Thoracic aorta (tissue), 2 donors: Measurements from ENCODE around the gene ZNHIT6. TPM values are rescaled to one million over a fixed set of nuclear protein-coding genes. Genes with fewer than 3 reads are reported as not detected.

Experiments
- ATAC-seq: fragments of 150-250 bp; one replicate; pipeline ENCODE4 v1.8.0; 2017; ENCODE audit warnings: low read depth; ENCODE audit not compliant: insufficient number of reproducible peaks, low FRiP score
- DNase-seq: peaks from one replicate; pipeline ENCODE4 v3.0.0-alpha.2; 2020; ENCODE audit warnings: low spot score
- H3K27ac ChIP-seq, 2 donors: fragments of 200-600 bp; sonication (generic); 1 replicate in 1 of 2; 2 replicates in 1 of 2; pipeline ENCODE4 v1.5.1; 2016; ENCODE audit warnings: mild to moderate bottlenecking in 2 of 2, moderate library complexity in 2 of 2
- H3K27me3 ChIP-seq: fragments of 200-600 bp; sonication (generic); replicated peaks from 2 replicates; pipeline ENCODE4 v1.6.0; 2016; ENCODE audit warnings: mild to moderate bottlenecking; ENCODE audit not compliant: insufficient read depth
- H3K36me3 ChIP-seq: fragments of 200-600 bp; sonication (generic); one replicate; pipeline ENCODE4 v1.5.1; 2016
- H3K4me1 ChIP-seq, 2 donors: fragments of 200-600 bp; sonication (generic); 1 replicate in 1 of 2; 2 replicates in 1 of 2; pipeline versions ENCODE4 v1.5.1 to v1.6.0; 2016; ENCODE audit warnings: low read depth in 2 of 2, mild to moderate bottlenecking in 1 of 2; ENCODE audit not compliant: control insufficient read depth in 1 of 2
- H3K4me3 ChIP-seq: fragments of 200-600 bp; sonication (generic); 2 replicates; pipeline ENCODE4 v1.5.1; 2016; ENCODE audit warnings: mild to moderate bottlenecking
- H3K9me3 ChIP-seq: fragments of 200-600 bp; sonication (generic); 2 replicates; pipeline ENCODE4 v1.5.1; 2016
- CTCF ChIP-seq: fragments of 200-600 bp; sonication (generic); IDR thresholded peaks from one replicate; pipeline ENCODE4 v1.5.1; 2019; ENCODE audit warnings: antibody characterized with exemption
- total RNA-seq, 2 donors: library from RNA; depleted of rRNA; stranded (reverse); fragments of >200 nt; gene quantifications; one replicate each; pipeline versions ENCODE4 v1.1.0 to v1.2.3, GENCODE V29; 2016

Gene ZNHIT6
- total RNA-seq, 2 donors from 2014 or later, result 14.5 to 19.1 TPM

- no peaks in the 10 kb centered on the region for H3K4me1 ChIP-seq
- no peak overlapping the region for H3K27ac ChIP-seq
- no peaks in the 10 kb centered on the region for H3K27me3 ChIP-seq
- ATAC-seq (no peak), DNase-seq (no peak)
- no peak for TF ChIP-seq CTCF
- H3K36me3 ChIP-seq, result no peaks in the 10 kb centered on the region
- no peaks in the 10 kb centered on the region for H3K9me3 ChIP-seq
- H3K4me3 ChIP-seq, result no peak overlapping the region
Measured at GRCh38 chr1:85656948-85657347, 51.3 kb downstream of the ZNHIT6 start.

DNA sequence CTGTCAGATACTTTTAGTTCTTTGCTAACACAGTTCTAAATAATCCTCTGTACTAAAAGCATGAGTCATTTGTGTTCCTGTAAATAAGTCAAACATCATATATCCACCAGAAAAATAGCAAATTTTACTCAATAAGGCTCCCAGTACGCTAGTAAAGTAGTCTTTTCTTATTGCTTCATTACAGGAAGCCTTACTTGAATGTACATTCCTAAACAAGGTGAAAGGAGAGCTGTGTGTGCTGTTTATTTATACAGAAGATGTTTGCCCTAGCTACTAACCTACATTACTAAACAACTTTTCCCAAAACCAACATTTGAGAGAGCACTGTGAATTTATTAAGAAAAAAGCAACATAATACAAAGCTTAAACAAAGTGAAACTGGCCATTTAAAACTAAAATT, 52.0 kb downstream of the ZNHIT6 start:
- Histone ChIP-seq H3K27ac (no peak overlapping the region), H3K36me3 (no peaks in the 10 kb centered on the region), H3K9me3 (no peaks in the 10 kb centered on the region), H3K4me1 (no peaks in the 10 kb centered on the region), H3K4me3 (no peak overlapping the region), H3K27me3 (no peaks in the 10 kb centered on the region)
- ATAC-seq, result no peak
- DNase-seq, result no peak
- TF ChIP-seq CTCF, result no peak

DNA sequence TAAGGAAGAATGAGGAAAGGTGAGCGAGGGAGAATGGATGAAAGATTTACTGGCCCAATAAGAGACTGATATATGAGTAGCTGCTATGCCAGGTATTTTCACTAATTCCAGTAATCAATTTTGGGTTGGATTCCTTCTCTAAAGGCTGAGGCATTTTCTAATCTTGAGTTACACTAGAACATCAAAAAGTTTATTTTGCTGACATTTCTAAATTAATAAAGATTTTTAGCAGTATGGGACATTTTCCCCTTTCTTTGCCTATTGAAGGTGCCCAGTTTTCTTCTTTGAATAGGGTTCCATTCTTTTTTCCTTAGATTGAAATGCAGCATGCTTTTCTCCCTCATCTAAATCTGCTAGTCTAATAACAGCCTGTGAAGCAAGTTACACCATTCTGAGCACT, 52.9 kb downstream of the ZNHIT6 start:
- no peak for TF ChIP-seq CTCF
- no peak for ATAC-seq
- Histone ChIP-seq H3K36me3 (no peaks in the 10 kb centered on the region), H3K27ac (no peak overlapping the region), H3K4me3 (no peak overlapping the region), H3K4me1 (peaks cover 0 to 3% of the 10 kb centered on the region in 2 donors), H3K9me3 (no peaks in the 10 kb centered on the region), H3K27me3 (no peaks in the 10 kb centered on the region)
- DNase-seq, result no peak

- TF ChIP-seq CTCF, result no peak
- H3K36me3 ChIP-seq, result no peaks in the 10 kb centered on the region
- ATAC-seq (no peak), DNase-seq (no peak)
- H3K4me3 ChIP-seq, result no peak overlapping the region
- H3K4me1 ChIP-seq, result peaks cover 0 to 9% of the 10 kb centered on the region in 2 donors
- H3K27ac ChIP-seq, result no peak overlapping the region
- no peaks in the 10 kb centered on the region for H3K9me3 ChIP-seq
- no peaks in the 10 kb centered on the region for H3K27me3 ChIP-seq
Measured at GRCh38 chr1:85654066-85654782, 54.0 kb downstream of the ZNHIT6 start.

DNA sequence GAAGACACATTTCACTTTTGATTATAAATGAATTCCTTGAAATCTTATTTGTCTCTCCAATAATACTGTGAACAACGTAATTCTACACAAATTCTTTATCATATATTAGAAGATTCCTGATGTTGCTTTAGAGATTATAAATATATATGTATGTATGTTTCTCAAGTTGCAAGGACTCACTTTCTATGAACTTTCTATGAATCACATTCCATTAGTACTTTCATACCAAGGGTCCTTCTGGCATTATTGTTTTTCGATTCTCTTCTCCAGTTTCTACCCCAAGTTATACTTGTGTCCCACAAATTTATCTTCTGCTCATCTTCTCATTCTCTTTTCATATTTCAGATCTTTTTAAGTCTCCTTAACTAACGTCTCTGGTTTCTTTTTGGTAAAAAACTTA, 55.9 kb downstream of the ZNHIT6 start:
- no peak for TF ChIP-seq CTCF
- Histone ChIP-seq H3K27me3 (no peaks in the 10 kb centered on the region), H3K9me3 (peaks cover 2% of the 10 kb centered on the region), H3K36me3 (peaks cover 3% of the 10 kb centered on the region), H3K4me3 (no peak overlapping the region), H3K4me1 (peaks cover 0 to 9% of the 10 kb centered on the region in 2 donors), H3K27ac (no peak overlapping the region)
- ATAC-seq (no peak), DNase-seq (no peak)
